IMR-90 (cell line): ENCODE measurements around the gene IMMT.

ENCODE experiments used
- CHD1 ChIP-seq: IDR thresholded peaks from 2 replicates; pipeline ENCODE4 v1.6.1; 2012; ENCODE audit warnings: low read depth, low read length, improper control_type of control experiment
- FOS ChIP-seq: fragments of 150-350 bp; IDR thresholded peaks from 2 replicates; pipeline ENCODE4 v1.6.1; 2016; ENCODE audit warnings: low read depth, low read length
- MAFK ChIP-seq: IDR thresholded peaks from 2 replicates; pipeline ENCODE4 v1.6.1; 2012; ENCODE audit warnings: low read depth, low read length, improper control_type of control experiment
- MXI1 ChIP-seq: IDR thresholded peaks from 2 replicates; pipeline ENCODE4 v1.6.1; 2012; ENCODE audit warnings: low read depth, mild to moderate bottlenecking, low read length, moderate library complexity, borderline replicate concordance
- NFE2L2 ChIP-seq: fragments of 150-350 bp; IDR thresholded peaks from 2 replicates; pipeline ENCODE4 v1.6.1; 2016; ENCODE audit warnings: low read depth, mild to moderate bottlenecking, low read length
- POLR2A ChIP-seq: IDR thresholded peaks from 2 replicates; pipeline ENCODE4 v1.6.1; 2012; ENCODE audit warnings: mild to moderate bottlenecking, low read depth, low read length
- RAD21 ChIP-seq: IDR thresholded peaks from 2 replicates; pipeline ENCODE4 v1.6.1; 2012; ENCODE audit warnings: low read length, improper control_type of control experiment
- SMC3 ChIP-seq: fragments of 150-350 bp; IDR thresholded peaks from 2 replicates; pipeline ENCODE4 v1.6.1; 2016; ENCODE audit warnings: low read depth, mild to moderate bottlenecking, antibody characterized with exemption, low read length, moderate library complexity
- USF2 ChIP-seq: fragments of 150-350 bp; IDR thresholded peaks from 2 replicates; pipeline ENCODE4 v1.6.1; 2017; ENCODE audit warnings: mild to moderate bottlenecking, antibody characterized with exemption, low read length, low read depth
- TF ChIP-seq, protein P1 (sequence below): conservative IDR thresholded peaks from 2 replicates; pipeline ENCODE4 v1.5.1; 2012; ENCODE audit warnings: mild to moderate bottlenecking, low read depth, low read length, improper control_type of control experiment

- TF ChIP-seq, protein P1, sequence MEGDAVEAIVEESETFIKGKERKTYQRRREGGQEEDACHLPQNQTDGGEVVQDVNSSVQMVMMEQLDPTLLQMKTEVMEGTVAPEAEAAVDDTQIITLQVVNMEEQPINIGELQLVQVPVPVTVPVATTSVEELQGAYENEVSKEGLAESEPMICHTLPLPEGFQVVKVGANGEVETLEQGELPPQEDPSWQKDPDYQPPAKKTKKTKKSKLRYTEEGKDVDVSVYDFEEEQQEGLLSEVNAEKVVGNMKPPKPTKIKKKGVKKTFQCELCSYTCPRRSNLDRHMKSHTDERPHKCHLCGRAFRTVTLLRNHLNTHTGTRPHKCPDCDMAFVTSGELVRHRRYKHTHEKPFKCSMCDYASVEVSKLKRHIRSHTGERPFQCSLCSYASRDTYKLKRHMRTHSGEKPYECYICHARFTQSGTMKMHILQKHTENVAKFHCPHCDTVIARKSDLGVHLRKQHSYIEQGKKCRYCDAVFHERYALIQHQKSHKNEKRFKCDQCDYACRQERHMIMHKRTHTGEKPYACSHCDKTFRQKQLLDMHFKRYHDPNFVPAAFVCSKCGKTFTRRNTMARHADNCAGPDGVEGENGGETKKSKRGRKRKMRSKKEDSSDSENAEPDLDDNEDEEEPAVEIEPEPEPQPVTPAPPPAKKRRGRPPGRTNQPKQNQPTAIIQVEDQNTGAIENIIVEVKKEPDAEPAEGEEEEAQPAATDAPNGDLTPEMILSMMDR, result no peak
- TF ChIP-seq POLR2A (no peak), USF2 (no peak), NFE2L2 (no peak), FOS (no peak), CHD1 (no peak), MAFK (no peak), SMC3 (no peak), RAD21 (no peak), MXI1 (no peak)
Observed at GRCh38 chr2:86171295-86171694, 24.0 kb downstream of the IMMT start.
